Measurements from ENCODE around the gene CD276.
"Not testable (repeated sequence)": the region's sequence is repeated elsewhere in the genome, so short reads cannot be mapped to it uniquely, and the experiment has no call there.

CD276 gene

GRCh38 chr15:73711526-73711925, 27.3 kb downstream of the CD276 start:
- no peak for DNase-seq

GRCh38 chr15:73712107-73712506, 27.9 kb downstream of the CD276 start:
- no peak for DNase-seq

- DNase-seq: no peak
These were observed 30.6 kb downstream of the CD276 start for GRCh38 chr15:73714695-73715301.

GRCh38 chr15:73715417-73715816, 31.2 kb downstream of the CD276 start:
- no peak for DNase-seq

- DNase-seq: no peak
These were observed 32.2 kb downstream of the CD276 start for GRCh38 chr15:73716417-73716816.

- no peak for DNase-seq
These were observed 33.0 kb downstream of the CD276 start for GRCh38 chr15:73717206-73717605.

GRCh38 chr15:73717802-73718201, 33.6 kb downstream of the CD276 start:
- no peak for DNase-seq

- no peak for DNase-seq
These were observed 34.5 kb downstream of the CD276 start for GRCh38 chr15:73718694-73719093.

GRCh38 chr15:73722425-73722824, 38.2 kb downstream of the CD276 start:
- DNase-seq: no peak

- DNase-seq: no peak
These were observed 39.0 kb downstream of the CD276 start for GRCh38 chr15:73723191-73723590.

GRCh38 chr15:73724212-73724611, 40.0 kb downstream of the CD276 start:
- no peak for DNase-seq

GRCh38 chr15:73727330-73727976, 43.3 kb downstream of the CD276 start:
- no peak for DNase-seq

GRCh38 chr15:73732051-73732450, 47.9 kb downstream of the CD276 start:
- not testable (repeated sequence) for DNase-seq

- no peak for DNase-seq
These were observed 48.7 kb downstream of the CD276 start for GRCh38 chr15:73732930-73733329.

- DNase-seq: no peak
These were observed 53.4 kb downstream of the CD276 start for GRCh38 chr15:73737535-73737934.

GRCh38 chr15:73740152-73741048, 56.2 kb downstream of the CD276 start:
- DNase-seq: no peak

- DNase-seq: no peak
These were observed 57.2 kb downstream of the CD276 start for GRCh38 chr15:73741321-73741836.

- no peak for DNase-seq
These were observed 60.1 kb downstream of the CD276 start for GRCh38 chr15:73744293-73744692.

GRCh38 chr15:73745073-73745472, 60.9 kb downstream of the CD276 start:
- no peak for DNase-seq

GRCh38 chr15:73746261-73746660, 62.1 kb downstream of the CD276 start:
- no peak for DNase-seq

- DNase-seq: no peak
These were observed 62.7 kb downstream of the CD276 start for GRCh38 chr15:73746883-73747282.

- no peak for DNase-seq
These were observed 63.8 kb downstream of the CD276 start for GRCh38 chr15:73747847-73748590.

- DNase-seq: no peak
These were observed 64.5 kb downstream of the CD276 start for GRCh38 chr15:73748730-73749129.

All from CD4-positive, alpha-beta T cell treated with Interferon alpha-2 for 1 hour (primary cell).